ENCODE results near the gene MRTFB.

MRTFB gene

GRCh38 chr16:14196011-14196410, 124.9 kb downstream of the MRTFB start:
- DNase-seq = no peak

GRCh38 chr16:14196539-14196938, 125.4 kb downstream of the MRTFB start:
- no peak for DNase-seq

GRCh38 chr16:14198012-14198411, 126.9 kb downstream of the MRTFB start:
- no peak for DNase-seq

- no peak for DNase-seq
Observed at GRCh38 chr16:14198572-14198971, 127.5 kb downstream of the MRTFB start.

- DNase-seq = no peak
Observed at GRCh38 chr16:14199199-14199598, 128.1 kb downstream of the MRTFB start.

- DNase-seq = no peak
Observed at GRCh38 chr16:14199624-14200023, 128.5 kb downstream of the MRTFB start.

GRCh38 chr16:14202095-14202494, 131.0 kb downstream of the MRTFB start:
- DNase-seq = no peak

- no peak for DNase-seq
Observed at GRCh38 chr16:14202697-14203096, 131.6 kb downstream of the MRTFB start.

GRCh38 chr16:14203166-14203565, 132.0 kb downstream of the MRTFB start:
- no peak for DNase-seq

GRCh38 chr16:14205666-14206065, 134.5 kb downstream of the MRTFB start:
- no peak for DNase-seq

- no peak for DNase-seq
Observed at GRCh38 chr16:14211856-14212543, 140.9 kb downstream of the MRTFB start.

GRCh38 chr16:14215941-14216340, 144.8 kb downstream of the MRTFB start:
- no peak for DNase-seq

GRCh38 chr16:14219983-14220382, 148.9 kb downstream of the MRTFB start:
- DNase-seq = no peak

GRCh38 chr16:14223632-14224031, 152.5 kb downstream of the MRTFB start:
- DNase-seq = no peak

- no peak for DNase-seq
Observed at GRCh38 chr16:14225457-14225856, 154.3 kb downstream of the MRTFB start.

GRCh38 chr16:14232106-14232864, 161.2 kb downstream of the MRTFB start:
- DNase-seq = no peak

GRCh38 chr16:14236401-14236800, 165.3 kb downstream of the MRTFB start:
- no peak for DNase-seq

- no peak for DNase-seq
Observed at GRCh38 chr16:14238756-14239155, 167.6 kb downstream of the MRTFB start.

GRCh38 chr16:14239791-14240190, 168.7 kb downstream of the MRTFB start:
- DNase-seq = no peak

- DNase-seq = no peak
Observed at GRCh38 chr16:14240219-14240843, 169.2 kb downstream of the MRTFB start.

- no peak for DNase-seq
Observed at GRCh38 chr16:14240964-14241363, 169.8 kb downstream of the MRTFB start.

GRCh38 chr16:14241631-14242030, 170.5 kb downstream of the MRTFB start:
- no peak for DNase-seq

- DNase-seq = no peak
Observed at GRCh38 chr16:14242769-14243168, 171.7 kb downstream of the MRTFB start.

All from stimulated activated CD4-positive, alpha-beta T cell treated with anti-CD3 and anti-CD28 coated beads, Interleukin-2, amount 100 ng/mL, for 48 hours (primary cell).